Skin epidermis (tissue), 12 donors: ENCODE measurements around the gene CP.
"Not testable (repeated sequence)": the region's sequence is repeated elsewhere in the genome, so short reads cannot be mapped to it uniquely, and the experiment has no call there.

Experiments used
- H3K27ac ChIP-seq, 21 experiments: fragments of 200-600 bp; sonication (generic) in 11 of 21; one replicate each; pipeline ENCODE4 v1.5.0; 2020; ENCODE audit warnings: mild to moderate bottlenecking in 3 of 21, inconsistent platforms in 2 of 21, moderate library complexity in 2 of 21
- H3K4me3 ChIP-seq, 7 experiments: fragments of 200-600 bp; sonication (generic) in 2 of 7; one replicate each; pipeline ENCODE4 v1.5.0; 2020; ENCODE audit warnings: inconsistent platforms in 2 of 7, mild to moderate bottlenecking in 2 of 7, moderate library complexity in 1 of 7

CP gene

DNA sequence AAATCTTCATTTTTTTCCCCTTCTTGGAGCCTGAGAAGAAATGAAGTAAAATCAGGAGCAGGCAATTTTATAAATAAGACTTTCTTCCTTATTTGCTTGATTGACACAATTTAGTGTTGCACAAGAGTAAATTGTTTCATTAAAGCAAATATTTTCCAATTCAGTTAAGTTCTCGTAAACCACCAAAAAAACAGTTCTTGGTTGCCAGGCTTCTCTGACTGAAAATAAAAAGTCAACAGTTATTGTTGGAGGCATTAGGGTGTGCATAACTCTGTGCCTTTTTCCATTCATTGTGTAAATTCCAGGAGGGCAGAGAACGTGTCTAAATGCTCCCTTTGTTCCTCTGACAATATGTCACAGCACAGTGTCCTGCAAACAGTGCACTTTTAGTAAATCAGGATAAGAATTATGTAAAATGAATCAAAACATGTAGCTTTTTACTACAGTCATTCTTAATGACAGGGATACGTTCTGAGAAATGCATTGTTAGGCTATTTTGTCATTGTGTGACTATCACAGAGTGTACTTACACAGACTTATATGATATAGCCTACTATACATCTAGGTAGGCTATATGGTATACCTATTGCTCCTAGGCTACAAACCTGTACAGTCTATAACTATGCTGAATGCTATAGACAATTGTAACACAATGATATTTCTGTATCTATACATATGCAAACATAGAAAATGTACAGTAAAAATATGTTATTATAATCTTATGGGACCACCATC, at the start of gene CP:
TSS of gene CP (minus strand) at position 47 of the 735 bp plus-strand sequence. CDS start at position 10, 37 bp downstream.
- H3K4me3 ChIP-seq = peak within 1 kb of the TSS in 2 of 7 experiments; percentile 7 to 10
- H3K27ac ChIP-seq = peak within 1 kb of the TSS in 2 of 21 experiments; percentile 25 to 61

DNA sequence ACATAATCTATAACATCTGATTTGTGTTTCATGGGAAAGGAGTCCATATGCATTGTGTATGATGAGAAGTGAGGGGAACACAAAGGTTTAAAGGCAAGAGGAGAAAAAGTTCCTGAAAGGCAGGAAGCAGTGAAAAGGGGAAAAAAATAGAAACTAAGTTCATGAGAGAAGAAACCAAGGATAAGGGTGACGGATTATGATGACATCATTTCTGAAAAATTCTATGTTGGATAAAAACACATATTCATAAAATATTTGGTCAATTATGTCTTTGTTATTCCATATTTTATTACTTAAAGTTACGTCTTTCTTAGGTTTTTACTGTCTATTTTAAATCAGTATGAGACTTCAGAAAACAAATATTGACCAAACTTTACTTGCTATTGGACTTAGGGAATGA, 48.6 kb upstream of the CP start:
- Histone ChIP-seq H3K4me3 (no peak overlapping the region), H3K27ac (no peak overlapping the region)

DNA sequence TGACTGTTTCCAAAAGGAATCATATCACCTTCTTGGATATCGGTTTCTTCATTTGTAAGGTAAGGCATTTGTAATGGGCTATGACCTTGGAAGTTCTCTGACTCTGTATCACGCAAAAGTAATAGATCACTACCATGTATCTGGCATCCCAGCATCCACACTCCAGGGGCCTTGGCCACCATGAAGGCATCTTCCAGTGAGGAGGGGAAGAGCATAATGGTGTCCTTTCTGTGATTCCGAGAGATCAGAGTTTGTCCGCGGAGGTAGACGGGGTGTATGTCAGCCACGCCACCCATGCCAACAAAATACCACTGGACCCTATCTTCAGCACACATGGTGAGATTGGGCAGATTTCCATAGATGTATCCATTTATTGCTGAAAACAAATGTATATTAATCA, 48.1 kb upstream of the CP start:
- no peak overlapping the region for H3K27ac ChIP-seq
- no peak overlapping the region for H3K4me3 ChIP-seq

GRCh38 chr3:149267565-149267964, 45.9 kb upstream of the CP start:
- Histone ChIP-seq H3K27ac (no peak overlapping the region), H3K4me3 (no peak overlapping the region)

DNA sequence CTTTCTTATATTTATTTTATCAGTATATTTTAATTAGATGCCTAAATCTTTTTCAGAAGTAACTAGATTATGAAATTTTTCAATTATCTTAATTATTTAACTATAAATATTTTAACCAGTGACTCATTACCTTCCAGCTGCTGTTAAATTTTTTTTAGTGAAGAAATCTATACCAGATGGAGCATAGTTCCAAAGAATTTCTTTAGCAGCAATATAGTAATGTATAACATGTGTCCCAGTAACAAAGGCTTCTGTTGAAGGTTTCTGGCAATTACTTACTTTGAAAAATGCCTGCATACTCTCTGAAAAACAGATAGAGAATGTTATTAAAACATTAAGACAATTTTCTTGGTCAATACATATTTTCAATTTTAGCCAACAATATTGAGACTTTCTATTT, 45.1 kb upstream of the CP start:
- Histone ChIP-seq H3K4me3 (no peak overlapping the region), H3K27ac (no peak overlapping the region)

GRCh38 chr3:149263856-149264255, 42.2 kb upstream of the CP start:
- no peak overlapping the region for H3K4me3 ChIP-seq
- no peak overlapping the region for H3K27ac ChIP-seq

- Histone ChIP-seq H3K27ac (no peak overlapping the region), H3K4me3 (no peak overlapping the region)
Measured at GRCh38 chr3:149258714-149259113, 37.1 kb upstream of the CP start.

GRCh38 chr3:149258298-149258697, 36.7 kb upstream of the CP start:
- H3K4me3 ChIP-seq = no peak overlapping the region
- no peak overlapping the region for H3K27ac ChIP-seq

DNA sequence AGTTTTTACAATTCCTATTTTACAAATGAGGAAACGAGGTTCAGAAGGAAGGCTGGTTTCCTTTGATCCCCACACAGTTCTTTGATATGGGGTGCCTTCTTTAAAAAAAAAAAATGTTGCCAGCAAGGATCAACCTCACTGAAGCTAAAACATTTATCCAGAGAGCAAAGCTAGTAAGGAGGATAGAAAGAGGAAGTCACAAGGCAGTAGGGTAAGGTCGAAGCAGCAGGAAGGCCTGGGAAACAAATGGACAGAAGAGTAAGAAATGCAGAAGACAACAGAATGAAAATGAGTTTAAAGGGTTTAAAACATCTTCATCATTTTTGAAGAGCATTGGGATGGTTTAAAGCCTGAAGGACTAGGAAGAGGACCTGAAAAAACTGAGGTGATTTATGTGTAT, 30.6 kb upstream of the CP start:
- H3K4me3 ChIP-seq = no peak overlapping the region
- H3K27ac ChIP-seq = no peak overlapping the region

GRCh38 chr3:149251186-149251585, 29.6 kb upstream of the CP start:
- H3K27ac ChIP-seq = no peak overlapping the region

GRCh38 chr3:149247929-149248691, 26.5 kb upstream of the CP start:
- Histone ChIP-seq H3K27ac (no peak overlapping the region), H3K4me3 (no peak overlapping the region)

More at GRCh38 chr3:149251186-149251585, 29.6 kb upstream of the CP start:
- H3K4me3 ChIP-seq = no peak overlapping the region

DNA sequence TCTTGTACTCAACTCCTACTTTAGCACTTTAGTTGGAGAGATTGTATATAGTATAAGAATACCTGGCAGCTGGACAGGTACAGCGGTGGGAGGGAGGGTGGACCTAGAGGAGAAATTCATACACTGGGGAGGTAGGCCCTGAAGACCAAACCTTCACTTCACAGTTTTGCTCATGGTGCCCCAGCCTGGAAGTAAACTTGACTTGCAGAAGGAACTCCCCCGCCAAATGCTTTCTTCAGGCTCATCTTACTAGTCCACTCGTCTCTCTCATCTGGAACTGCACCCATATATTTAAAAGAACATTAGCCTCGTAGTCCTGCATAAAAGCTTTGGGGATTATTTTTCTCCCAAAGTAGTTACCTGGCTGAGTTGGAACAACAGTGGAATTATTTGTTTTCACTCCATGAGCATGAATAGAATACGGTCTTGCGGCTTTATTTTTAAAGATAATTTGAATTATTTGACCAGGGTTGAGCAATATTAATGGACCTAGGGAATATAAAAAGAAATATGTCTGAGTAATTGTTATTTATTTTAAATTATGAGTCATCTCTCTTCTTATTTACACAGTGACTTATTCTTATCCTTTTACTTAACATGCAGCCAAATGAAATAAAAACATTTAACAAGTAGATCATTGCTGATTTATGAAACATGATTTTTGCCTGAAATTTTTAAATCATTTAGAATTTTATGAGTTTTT, 25.5 kb upstream of the CP start:
- H3K27ac ChIP-seq = no peak overlapping the region

DNA sequence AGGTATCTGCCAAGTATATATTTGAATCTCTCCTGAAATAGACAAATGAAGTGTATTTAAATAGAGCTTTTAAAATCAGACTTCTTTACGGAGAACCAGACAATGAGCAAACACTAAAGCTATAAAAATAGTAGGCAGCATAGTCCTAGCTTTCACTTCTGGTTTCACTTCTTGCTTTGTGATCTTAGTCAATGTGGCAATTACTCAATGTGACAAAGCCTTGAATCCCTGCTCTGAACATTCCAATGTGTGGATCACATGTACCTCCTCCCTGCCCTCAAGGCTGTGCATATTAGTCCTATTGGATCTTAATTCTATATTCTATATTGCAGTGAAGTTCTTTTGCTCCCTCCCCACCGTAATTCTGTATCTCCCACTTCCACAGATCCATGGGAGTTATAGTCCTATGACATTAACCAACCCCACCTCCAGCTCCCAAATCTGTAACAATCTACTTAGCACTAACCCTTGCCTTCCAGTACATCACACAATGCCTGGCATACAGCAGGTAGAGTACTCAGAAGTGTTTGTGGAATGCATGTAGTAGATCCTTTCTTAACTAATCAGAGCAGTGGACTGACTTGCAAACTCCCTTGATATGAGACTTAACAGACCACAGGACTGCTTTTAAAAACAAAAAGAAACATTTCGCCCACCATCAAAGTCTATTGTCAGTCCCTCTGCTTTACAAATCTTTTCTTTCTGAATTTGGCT, 24.3 kb upstream of the CP start:
- peak overlapping the region in 6 of 21 experiments; percentile 16 to 76 (median 40) for H3K27ac ChIP-seq

More for the DNA sequence above, 25.5 kb upstream of the CP start:
- no peak overlapping the region for H3K4me3 ChIP-seq

DNA sequence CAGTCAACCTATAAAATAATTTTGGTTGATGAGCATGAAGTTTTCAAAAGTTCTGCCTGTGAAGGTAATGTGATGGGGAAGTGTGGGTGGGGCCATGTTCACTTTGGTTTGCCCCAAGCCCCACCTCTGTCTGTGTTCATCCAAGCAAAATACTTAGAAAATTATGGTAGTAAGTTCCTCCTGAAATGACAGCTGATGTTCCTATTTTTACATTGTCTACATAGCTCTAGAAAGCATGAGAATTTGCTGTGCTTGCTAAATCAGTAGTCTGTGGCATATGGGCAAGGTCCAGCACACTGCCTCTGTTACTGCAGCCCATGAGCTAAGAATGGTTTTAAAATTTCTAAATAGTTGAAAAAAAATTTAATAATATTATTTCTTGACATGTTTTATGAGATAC, 21.9 kb upstream of the CP start:
- no peak overlapping the region for H3K27ac ChIP-seq
- H3K4me3 ChIP-seq = no peak overlapping the region

More for the DNA sequence above, 24.3 kb upstream of the CP start:
- H3K4me3 ChIP-seq = no peak overlapping the region

DNA sequence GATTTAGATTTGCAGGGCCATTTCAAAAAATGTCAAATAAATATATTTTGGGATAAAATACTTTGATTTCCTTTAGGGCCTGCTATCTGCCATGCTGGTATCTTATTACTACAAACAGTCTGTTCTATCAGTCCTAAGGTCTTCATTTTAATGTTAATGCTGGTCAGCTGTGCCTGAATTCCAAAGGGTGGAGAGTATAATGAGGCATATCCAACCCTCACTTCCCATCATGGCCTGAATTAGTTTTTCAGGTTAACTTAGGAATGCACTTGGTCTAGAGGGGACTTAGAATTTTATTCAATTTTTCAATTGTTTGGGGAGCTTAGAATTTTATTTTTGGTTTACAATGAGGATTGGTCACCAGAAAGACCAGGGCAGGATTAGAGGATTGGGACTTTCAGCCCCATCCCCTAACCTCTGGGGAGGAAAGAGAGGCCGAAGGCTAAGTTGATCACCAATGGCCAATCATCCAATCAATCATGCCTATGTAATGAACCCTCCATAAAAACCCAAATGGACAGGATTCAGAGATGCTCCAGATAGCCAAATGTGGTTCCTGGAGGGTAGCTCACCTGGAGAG, 17.8 kb upstream of the CP start:
- H3K4me3 ChIP-seq = no peak overlapping the region
- H3K27ac ChIP-seq = no peak overlapping the region

DNA sequence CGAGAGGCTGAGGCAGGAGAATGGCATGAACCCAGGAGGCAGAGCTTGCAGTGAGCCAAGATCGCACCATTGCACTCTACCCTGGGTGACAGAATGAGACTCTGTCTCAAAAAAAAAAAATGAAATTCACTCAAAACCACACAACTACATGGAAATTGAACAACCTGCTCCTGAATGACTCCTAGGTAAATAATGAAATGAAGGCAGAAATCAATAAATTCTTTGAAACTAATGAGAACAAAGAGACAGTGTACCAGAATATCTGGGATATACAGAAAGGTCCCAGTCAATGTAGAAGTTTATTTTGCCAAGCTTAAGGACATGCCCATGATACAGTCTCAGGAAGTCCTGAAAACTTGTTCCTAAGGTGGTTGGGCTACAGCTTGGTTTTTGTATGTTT, 16.6 kb upstream of the CP start:
- not testable (repeated sequence) for H3K27ac ChIP-seq, H3K4me3 ChIP-seq

- H3K4me3 ChIP-seq = no peak overlapping the region
- no peak overlapping the region for H3K27ac ChIP-seq
Measured at GRCh38 chr3:149235599-149236424, 14.2 kb upstream of the CP start.

- Histone ChIP-seq H3K4me3 (no peak overlapping the region), H3K27ac (no peak overlapping the region)
Measured at GRCh38 chr3:149234671-149235245, 13.1 kb upstream of the CP start.
